Small intestine (tissue), 7 donors: ENCODE measurements around the gene SLC25A47. TPM values are rescaled to one million over a fixed set of nuclear protein-coding genes. Genes with fewer than 3 reads are reported as not detected.

ENCODE experiments used
- DNase-seq, 2 donors: peaks; one replicate each; pipeline versions ENCODE4 v3.0.0 to v3.0.0-alpha.2; 2013
- FAIRE-seq: peaks from 2 replicates; lab custom pipeline; 2012; peaks lifted over from hg19 to GRCh38; lab: Jason Lieb, UNC
- H3K27ac ChIP-seq, 3 donors: one replicate each; pipeline ENCODE4 v1.5.1; 2013; ENCODE audit warnings: low read length in 2 of 3, mild to moderate bottlenecking in 2 of 3, control low read depth in 1 of 3, inconsistent platforms in 1 of 3, low read depth in 1 of 3, moderate library complexity in 1 of 3
- H3K27me3 ChIP-seq, 3 donors: one replicate each; pipeline ENCODE4 v1.6.1; 2013; ENCODE audit warnings: low read length in 3 of 3, inconsistent platforms in 1 of 3; ENCODE audit not compliant: control insufficient read depth in 3 of 3, insufficient read depth in 3 of 3
- H3K36me3 ChIP-seq, 3 donors: one replicate each; pipeline ENCODE4 v1.6.1; 2013; ENCODE audit warnings: low read length in 3 of 3, inconsistent platforms in 1 of 3, low read depth in 1 of 3, mild to moderate bottlenecking in 1 of 3, moderate library complexity in 1 of 3; ENCODE audit not compliant: control insufficient read depth in 3 of 3, insufficient read depth in 2 of 3
- H3K4me1 ChIP-seq, 3 donors: one replicate each; pipeline ENCODE4 v1.6.1; 2013; ENCODE audit warnings: low read length in 2 of 3, inconsistent platforms in 1 of 3, low read depth in 1 of 3, mild to moderate bottlenecking in 1 of 3, moderate library complexity in 1 of 3; ENCODE audit not compliant: control insufficient read depth in 3 of 3, insufficient read depth in 2 of 3
- H3K4me3 ChIP-seq, 3 donors: one replicate each; pipeline ENCODE4 v1.5.1; 2013; ENCODE audit warnings: low read length in 3 of 3, control low read depth in 1 of 3, inconsistent platforms in 1 of 3, low read depth in 1 of 3, mild to moderate bottlenecking in 1 of 3, moderate library complexity in 1 of 3
- H3K9me3 ChIP-seq, 2 donors: one replicate each; pipeline ENCODE4 v1.6.1; 2013; ENCODE audit warnings: low read depth in 1 of 2, low read length in 1 of 2; ENCODE audit not compliant: control insufficient read depth in 2 of 2, insufficient read depth in 1 of 2
- WGBS, 3 donors: extraction: QIAGEN DNeasy Blood & Tissue Kit; methylation state at CpG; one replicate each; pipeline ENCODE4 v1.1.7; 2013; 5-methylcytosine and 5-hydroxymethylcytosine counted together
- polyA plus RNA-seq, 4 donors: library from polyadenylated mRNA; stranded (reverse) in 3 of 4; unstranded in 1 of 4; fragments of 200-250 nt in 3 of 4; fragments of 120-200 nt in 1 of 4; gene quantifications; one replicate each; pipeline versions ENCODE4 v1.2.1 to v1.2.3, GENCODE V29; 2013
- donor health status: healthy with polysubstance abuse.
- donor health status: control.
- donor health status: control.
- donor health status: Bipolar disorder and iron deficiency.
- donor health status: healthy.

The SLC25A47 gene
- polyA plus RNA-seq, 4 donors: 0.38 to 1.6 (median 0.80) TPM

GRCh38 chr14:100298551-100299237 is 24.4 kb upstream of the SLC25A47 start:
- FAIRE-seq: no peak
- Histone ChIP-seq H3K27ac (no peak overlapping the region), H3K9me3 (no peaks in the 10 kb centered on the region), H3K27me3 (no peaks in the 10 kb centered on the region), H3K4me1 (no peaks in the 10 kb centered on the region), H3K36me3 (peaks cover 0 to 24% (median 0%) of the 10 kb centered on the region in 3 donors), H3K4me3 (no peak overlapping the region)
- no peak for DNase-seq
- whole genome bisulfite sequencing, 3 donors: 83 to 89% (median 88%) methylated on average over 14 of the region's 14 CpGs

DNA sequence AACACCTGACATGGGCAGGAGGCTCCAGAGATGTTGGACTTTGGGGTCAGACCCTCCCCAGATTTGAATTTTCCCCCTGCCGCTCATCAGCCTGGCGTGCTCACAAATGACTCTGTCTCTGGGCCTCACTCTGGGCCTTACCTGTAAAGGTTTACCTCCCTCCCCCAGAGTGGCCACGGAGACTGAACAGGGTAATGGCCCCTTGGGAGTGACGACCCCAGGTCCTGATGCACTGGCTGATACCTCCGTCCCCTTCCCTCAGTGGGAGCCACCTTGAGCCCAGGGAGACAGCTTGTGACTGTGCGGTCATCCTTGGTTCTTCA is 23.9 kb upstream of the SLC25A47 start:
- WGBS, 3 donors: 93 to 95% (median 93%) methylated on average over 6 of the region's 6 CpGs
- DNase-seq (no peak), FAIRE-seq (no peak)

GRCh38 chr14:100302616-100303015 is 20.5 kb upstream of the SLC25A47 start:
- no peaks in the 10 kb centered on the region for H3K9me3 ChIP-seq
- H3K27ac ChIP-seq: no peak overlapping the region
- no peak for FAIRE-seq
- peaks cover 0 to 25% (median 0%) of the 10 kb centered on the region in 3 donors for H3K36me3 ChIP-seq
- H3K4me3 ChIP-seq: no peak overlapping the region
- H3K27me3 ChIP-seq: peaks cover 0 to 5% (median 0%) of the 10 kb centered on the region in 3 donors
- DNase-seq: no peak
- H3K4me1 ChIP-seq: peaks cover 0 to 19% (median 2%) of the 10 kb centered on the region in 3 donors
- 28 to 42% (median 40%) methylated on average over 2 of the region's 2 CpGs for WGBS, 3 donors

More for the DNA sequence above, 23.9 kb upstream of the SLC25A47 start:
- Histone ChIP-seq H3K4me3 (no peak overlapping the region), H3K27me3 (no peaks in the 10 kb centered on the region), H3K4me1 (peaks cover 0 to under 1% (median 0%) of the 10 kb centered on the region in 3 donors), H3K9me3 (no peaks in the 10 kb centered on the region), H3K36me3 (peaks cover 0 to 29% (median 0%) of the 10 kb centered on the region in 3 donors), H3K27ac (no peak overlapping the region)

GRCh38 chr14:100303179-100303578 is 20.0 kb upstream of the SLC25A47 start:
- Histone ChIP-seq H3K4me3 (no peak overlapping the region), H3K27ac (no peak overlapping the region), H3K36me3 (peaks cover 0 to 21% (median 0%) of the 10 kb centered on the region in 3 donors), H3K4me1 (peaks cover 0 to 19% (median 2%) of the 10 kb centered on the region in 3 donors), H3K9me3 (no peaks in the 10 kb centered on the region), H3K27me3 (peaks cover 0 to 5% (median 0%) of the 10 kb centered on the region in 3 donors)
- 66 to 69% (median 68%) methylated on average over 8 of the region's 8 CpGs for WGBS, 3 donors
- DNase-seq: peak in 1 of 2 donors; percentile 35
- FAIRE-seq: no peak

GRCh38 chr14:100303925-100304324 is 19.2 kb upstream of the SLC25A47 start:
- peaks cover 0 to 19% (median 2%) of the 10 kb centered on the region in 3 donors for H3K4me1 ChIP-seq
- H3K9me3 ChIP-seq: no peaks in the 10 kb centered on the region
- no peak overlapping the region for H3K4me3 ChIP-seq
- 67 to 73% (median 72%) methylated on average over 4 of the region's 4 CpGs for WGBS, 3 donors
- FAIRE-seq: no peak
- H3K36me3 ChIP-seq: peaks cover 0 to 13% (median 0%) of the 10 kb centered on the region in 3 donors
- H3K27ac ChIP-seq: no peak overlapping the region
- peaks cover 0 to 5% (median 0%) of the 10 kb centered on the region in 3 donors for H3K27me3 ChIP-seq
- no peak for DNase-seq

- Histone ChIP-seq H3K4me3 (peak overlapping the region in 2 of 3 donors; percentile 45 to 67), H3K4me1 (peaks cover 0 to 19% (median 2%) of the 10 kb centered on the region in 3 donors), H3K27ac (peak overlapping the region in 2 of 3 donors; percentile 33 to 49), H3K9me3 (no peaks in the 10 kb centered on the region), H3K27me3 (peaks cover 0 to 5% (median 0%) of the 10 kb centered on the region in 3 donors), H3K36me3 (peaks cover 0 to 10% (median 0%) of the 10 kb centered on the region in 3 donors)
- DNase-seq (peak; percentile 65 to 66), FAIRE-seq (no peak)
- WGBS, 3 donors: 4 to 11% (median 9%) methylated on average over 18 to 23 of the region's 23 CpGs
Measured at GRCh38 chr14:100304825-100305323, 18.3 kb upstream of the SLC25A47 start.

DNA sequence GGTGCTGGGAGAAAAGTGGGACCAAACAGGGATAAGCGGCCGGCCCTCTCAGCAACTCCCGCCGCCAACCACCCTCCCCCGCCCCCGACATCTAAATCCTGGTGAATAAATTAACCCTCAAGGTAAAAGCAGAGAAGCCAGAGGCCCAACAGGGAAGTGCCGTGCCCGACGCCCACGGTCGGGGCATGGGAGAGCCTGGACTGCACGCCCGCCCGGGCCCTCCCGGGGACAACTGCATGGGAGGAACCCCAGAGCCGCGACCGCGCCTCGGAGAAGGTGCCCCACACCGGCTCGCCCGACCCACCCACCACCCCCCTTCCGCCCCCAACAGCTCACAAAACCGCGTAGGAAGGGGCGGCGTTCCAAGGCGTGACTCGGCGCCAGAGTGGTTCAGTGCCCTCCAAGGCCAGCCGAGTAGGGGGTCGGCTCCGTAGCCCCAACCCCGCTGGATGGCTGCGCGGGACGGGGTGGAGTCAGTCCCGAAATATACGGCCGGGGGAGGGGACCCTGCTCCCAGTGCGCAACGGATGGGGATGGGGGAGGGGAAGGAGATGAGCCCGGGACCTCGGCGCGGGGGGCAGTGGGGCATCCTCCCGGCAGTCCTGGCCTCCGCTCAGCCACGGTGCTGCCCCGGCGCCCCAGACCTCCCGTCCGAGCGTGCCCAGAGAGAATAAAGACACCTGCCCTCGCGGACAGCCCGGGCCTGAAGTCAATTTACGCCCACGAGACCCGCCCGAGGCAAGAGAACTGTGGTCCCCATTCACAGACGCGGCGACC is 17.6 kb upstream of the SLC25A47 start:
- FAIRE-seq (no peak), DNase-seq (peak in 1 of 2 donors; percentile 51)
- Histone ChIP-seq H3K27me3 (peaks cover 0 to 5% (median 0%) of the 10 kb centered on the region in 3 donors), H3K4me1 (peaks cover 0 to 19% (median 2%) of the 10 kb centered on the region in 3 donors), H3K27ac (peak overlapping the region; percentile 14 to 49 (median 33)), H3K4me3 (peak overlapping the region; percentile 45 to 67 (median 58)), H3K36me3 (peaks cover 0 to 10% (median 0%) of the 10 kb centered on the region in 3 donors), H3K9me3 (no peaks in the 10 kb centered on the region)
- WGBS, 3 donors: 1% methylated on average over 50 to 65 of the region's 65 CpGs
